PC-9 (cell line): ENCODE results near the gene GJD2. TPM values are rescaled to one million over a fixed set of nuclear protein-coding genes. Genes with fewer than 3 reads are reported as not detected.

Source experiments
- BruUV-seq: library from RNA; stranded (reverse); fragments of 400-500 nt; replicated peaks from 2 replicates; lab custom pipeline; 2021; lab: Mats Ljungman, UMichigan
- CTCF ChIA-PET: fragments of 300-600 bp; sonication (Branson Sonifier 250); formaldehyde crosslinking; loops from one replicate; lab custom pipeline; 2022; ENCODE audit warnings: antibody characterized with exemption; lab: Charles Lee
- POLR2A ChIA-PET: fragments of 300-600 bp; sonication (Branson Sonifier 250); formaldehyde crosslinking; loops from one replicate; lab custom pipeline; 2022; ENCODE audit warnings: antibody characterized with exemption; ENCODE audit not compliant: unreplicated experiment; lab: Charles Lee
- DNase-seq, 2 experiments: peaks; one replicate each; pipeline versions ENCODE4 v3.0.0 to v3.0.0-alpha.2; 2015 to 2022; ENCODE audit warnings: mixed read lengths in 1 of 2
- H2AFZ ChIP-seq: fragments of 200-600 bp; sonication (generic); 2 replicates; pipeline ENCODE4 v1.8.1; 2017; ENCODE audit warnings: antibody characterized with exemption
- H3F3A ChIP-seq: fragments of 200-600 bp; sonication (generic); 2 replicates; pipeline ENCODE4 v1.8.1; 2017; ENCODE audit warnings: antibody characterized with exemption, mild to moderate bottlenecking, low read depth; ENCODE audit not compliant: insufficient read depth
- H3K27ac ChIP-seq: fragments of 200-600 bp; sonication (generic); 2 replicates; pipeline ENCODE4 v1.6.1; 2016; ENCODE audit warnings: mixed run types
- H3K27me3 ChIP-seq: fragments of 200-600 bp; sonication (generic); 2 replicates; pipeline ENCODE4 v1.6.1; 2016; ENCODE audit warnings: low read depth, mixed run types; ENCODE audit not compliant: insufficient read depth
- H3K36me3 ChIP-seq: fragments of 200-600 bp; sonication (generic); 2 replicates; pipeline ENCODE4 v1.6.1; 2016; ENCODE audit warnings: low read depth, mixed run types
- H3K4me1 ChIP-seq: fragments of 200-600 bp; sonication (generic); replicated peaks from 2 replicates; pipeline ENCODE4 v1.6.1; 2016; ENCODE audit warnings: mixed run types; ENCODE audit not compliant: insufficient read depth
- H3K4me2 ChIP-seq: fragments of 200-600 bp; sonication (generic); 2 replicates; pipeline ENCODE4 v1.6.1; 2017; ENCODE audit warnings: mixed run types
- H3K4me3 ChIP-seq: fragments of 200-600 bp; sonication (generic); 2 replicates; pipeline ENCODE4 v1.6.1; 2016; ENCODE audit warnings: mixed run types
- H3K79me2 ChIP-seq: fragments of 200-600 bp; sonication (generic); 2 replicates; pipeline ENCODE4 v1.6.1; 2017; ENCODE audit warnings: low read depth, mixed run types
- H3K9me2 ChIP-seq: fragments of 200-600 bp; sonication (generic); 2 replicates; pipeline ENCODE4 v1.8.1; 2017; ENCODE audit warnings: mild to moderate bottlenecking; ENCODE audit not compliant: insufficient read depth
- H3K9me3 ChIP-seq: fragments of 200-600 bp; sonication (generic); 2 replicates; pipeline ENCODE4 v1.8.1; 2016; ENCODE audit warnings: low read depth; ENCODE audit not compliant: insufficient read depth
- H4K20me1 ChIP-seq: fragments of 200-600 bp; sonication (generic); 2 replicates; pipeline ENCODE4 v1.8.1; 2017; ENCODE audit not compliant: insufficient read depth
- EZH2 ChIP-seq: fragments of 200-600 bp; sonication (generic); IDR thresholded peaks from 2 replicates; pipeline ENCODE4 v1.8.0; 2017; ENCODE audit warnings: antibody characterized with exemption, low read depth
- intact Hi-C: fragments of 100-400 bp; cut with micrococcal nuclease; formaldehyde crosslinking; loops from one replicate; pipeline ENCODE4 v1.10.0; 2022; ENCODE audit not compliant: unreplicated experiment
- total RNA-seq: library from RNA; stranded (reverse); gene quantifications from 2 replicates; pipeline ENCODE4 v1.2.3, GENCODE V29; 2021
- TF ChIP-seq, protein P1 (sequence below): fragments of 200-600 bp; sonication (generic); conservative IDR thresholded peaks from 2 replicates; pipeline ENCODE4 v1.6.1; 2017; ENCODE audit warnings: mixed run types, antibody characterized with exemption, mild to moderate bottlenecking, moderate library complexity

Gene GJD2
- total RNA-seq, 1 experiment from 2014 or later = not detected

GRCh38 chr15:34722439-34722836 is 32.4 kb downstream of the GJD2 start:
- Histone ChIP-seq H3K27ac (no peak overlapping the region), H3K4me1 (no peaks in the 10 kb centered on the region), H2AFZ (no peak overlapping the region), H4K20me1 (no peaks in the 10 kb centered on the region), H3K4me2 (peak overlapping the region; percentile 54), H3K27me3 (peaks cover 4% of the 10 kb centered on the region; the same call in 1 of the 2 replicates), H3K9me3 (no peaks in the 10 kb centered on the region), H3F3A (no peaks in the 10 kb centered on the region), H3K9me2 (no peaks in the 10 kb centered on the region), H3K4me3 (no peak overlapping the region), H3K36me3 (no peaks in the 10 kb centered on the region), H3K79me2 (no peaks in the 10 kb centered on the region)
- ChIA-PET CTCF (no interaction called here), POLR2A (no interaction called here)
- DNase-seq = no peak
- no TSS peak for BruUV-seq
- TF ChIP-seq EZH2 = no peak
- TF ChIP-seq, protein P1, sequence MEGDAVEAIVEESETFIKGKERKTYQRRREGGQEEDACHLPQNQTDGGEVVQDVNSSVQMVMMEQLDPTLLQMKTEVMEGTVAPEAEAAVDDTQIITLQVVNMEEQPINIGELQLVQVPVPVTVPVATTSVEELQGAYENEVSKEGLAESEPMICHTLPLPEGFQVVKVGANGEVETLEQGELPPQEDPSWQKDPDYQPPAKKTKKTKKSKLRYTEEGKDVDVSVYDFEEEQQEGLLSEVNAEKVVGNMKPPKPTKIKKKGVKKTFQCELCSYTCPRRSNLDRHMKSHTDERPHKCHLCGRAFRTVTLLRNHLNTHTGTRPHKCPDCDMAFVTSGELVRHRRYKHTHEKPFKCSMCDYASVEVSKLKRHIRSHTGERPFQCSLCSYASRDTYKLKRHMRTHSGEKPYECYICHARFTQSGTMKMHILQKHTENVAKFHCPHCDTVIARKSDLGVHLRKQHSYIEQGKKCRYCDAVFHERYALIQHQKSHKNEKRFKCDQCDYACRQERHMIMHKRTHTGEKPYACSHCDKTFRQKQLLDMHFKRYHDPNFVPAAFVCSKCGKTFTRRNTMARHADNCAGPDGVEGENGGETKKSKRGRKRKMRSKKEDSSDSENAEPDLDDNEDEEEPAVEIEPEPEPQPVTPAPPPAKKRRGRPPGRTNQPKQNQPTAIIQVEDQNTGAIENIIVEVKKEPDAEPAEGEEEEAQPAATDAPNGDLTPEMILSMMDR = no peak
- intact Hi-C loops = no loop called here

DNA sequence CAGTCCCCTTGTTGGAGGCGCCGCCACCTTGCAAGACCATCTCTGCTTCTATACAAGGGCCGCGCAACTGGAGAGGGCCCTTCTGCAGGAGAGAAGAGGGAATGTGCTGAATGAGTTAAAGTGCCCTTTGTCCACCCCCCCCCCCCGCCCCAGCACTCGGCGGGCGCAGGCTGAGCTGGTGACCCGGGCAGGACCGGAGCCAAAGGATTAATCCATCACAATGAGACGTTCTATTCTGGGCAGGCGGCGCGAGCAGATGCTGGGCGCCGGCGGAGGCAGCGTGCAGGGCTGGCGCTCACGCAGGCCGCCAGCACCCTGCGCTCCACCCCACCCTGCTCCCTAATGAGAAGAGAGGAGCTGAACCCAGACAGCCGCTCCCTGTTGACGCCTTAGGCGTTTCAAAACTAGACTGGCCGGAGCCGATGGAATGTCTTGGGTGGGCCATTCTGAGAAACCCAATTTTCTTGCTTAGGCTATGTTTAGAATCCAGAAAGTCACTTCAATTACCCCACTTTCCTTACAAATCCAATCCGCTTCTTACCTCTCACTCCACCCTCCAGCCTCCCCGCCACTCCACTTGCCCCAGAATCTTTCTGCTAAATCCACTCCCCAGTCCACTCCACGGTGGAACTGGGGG is 32.9 kb downstream of the GJD2 start:
- ChIA-PET CTCF (no interaction called here), POLR2A (no interaction called here)
- Histone ChIP-seq H3K36me3 (no peaks in the 10 kb centered on the region), H2AFZ (no peak overlapping the region; the same call in 1 of the 2 replicates), H3K9me2 (no peaks in the 10 kb centered on the region), H3K27me3 (peaks cover 4% of the 10 kb centered on the region; the same call in 1 of the 2 replicates), H3K4me2 (peak overlapping the region; percentile 54), H3F3A (no peaks in the 10 kb centered on the region), H3K79me2 (no peaks in the 10 kb centered on the region), H3K9me3 (no peaks in the 10 kb centered on the region), H4K20me1 (no peaks in the 10 kb centered on the region), H3K4me1 (no peaks in the 10 kb centered on the region), H3K4me3 (no peak overlapping the region), H3K27ac (no peak overlapping the region)
- DNase-seq = peak in 1 of 2 experiments; percentile 68
- TF ChIP-seq EZH2 = no peak
- TF ChIP-seq, protein P1 = no peak
- intact Hi-C loops = no loop called here
- no TSS peak for BruUV-seq

DNA sequence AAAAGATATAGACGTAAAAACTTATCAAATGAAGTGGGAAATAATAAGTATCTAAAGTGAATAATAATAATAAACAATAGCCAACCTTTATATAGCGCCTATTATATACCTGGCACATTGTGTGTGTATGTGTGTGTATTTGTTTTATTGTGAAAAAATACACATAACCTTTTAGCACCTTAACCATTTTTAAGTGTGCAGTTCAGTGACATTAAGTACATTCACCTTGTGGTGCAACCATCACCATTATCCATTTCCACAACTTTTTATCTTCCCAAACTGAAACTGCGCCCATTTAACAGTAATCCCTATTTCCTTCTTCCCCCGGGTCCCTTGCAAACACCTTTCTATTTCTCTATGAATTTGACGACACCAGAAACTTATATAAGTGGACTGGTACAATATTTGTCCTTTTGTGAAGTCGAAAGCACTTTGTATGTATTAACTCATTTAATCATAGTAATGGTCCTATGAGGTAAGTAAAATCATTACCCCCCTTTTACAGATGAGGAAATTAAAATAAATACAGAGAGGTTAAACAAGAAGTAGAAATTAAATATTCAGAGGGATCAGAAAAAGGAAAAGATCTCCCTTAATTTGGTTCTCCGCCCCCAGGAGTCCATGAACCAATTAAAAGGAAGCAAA is 33.5 kb downstream of the GJD2 start:
- Histone ChIP-seq H3K9me2 (no peaks in the 10 kb centered on the region), H3K4me3 (no peak overlapping the region), H3K27me3 (peaks cover 4% of the 10 kb centered on the region; the same call in 1 of the 2 replicates), H3F3A (no peaks in the 10 kb centered on the region), H3K27ac (no peak overlapping the region), H2AFZ (no peak overlapping the region), H3K36me3 (no peaks in the 10 kb centered on the region), H4K20me1 (no peaks in the 10 kb centered on the region), H3K4me2 (peak overlapping the region; percentile 54; the same call in 1 of the 2 replicates), H3K79me2 (no peaks in the 10 kb centered on the region), H3K9me3 (no peaks in the 10 kb centered on the region), H3K4me1 (no peaks in the 10 kb centered on the region)
- BruUV-seq = no TSS peak
- intact Hi-C loops = no loop called here
- CTCF ChIA-PET = no interaction called here
- TF ChIP-seq, protein P1 = no peak
- no peak for TF ChIP-seq EZH2
- no peak for DNase-seq
- POLR2A ChIA-PET = no interaction called here
